Measurements from ENCODE around the gene PIP4K2A. TPM values are rescaled to one million over a fixed set of nuclear protein-coding genes. Genes with fewer than 3 reads are reported as not detected.
"Not testable (repeated sequence)": the region's sequence is repeated elsewhere in the genome, so short reads cannot be mapped to it uniquely, and the experiment has no call there.

Gene PIP4K2A
- total RNA-seq, 1 donor from 2014 or later: 152 TPM

DNA sequence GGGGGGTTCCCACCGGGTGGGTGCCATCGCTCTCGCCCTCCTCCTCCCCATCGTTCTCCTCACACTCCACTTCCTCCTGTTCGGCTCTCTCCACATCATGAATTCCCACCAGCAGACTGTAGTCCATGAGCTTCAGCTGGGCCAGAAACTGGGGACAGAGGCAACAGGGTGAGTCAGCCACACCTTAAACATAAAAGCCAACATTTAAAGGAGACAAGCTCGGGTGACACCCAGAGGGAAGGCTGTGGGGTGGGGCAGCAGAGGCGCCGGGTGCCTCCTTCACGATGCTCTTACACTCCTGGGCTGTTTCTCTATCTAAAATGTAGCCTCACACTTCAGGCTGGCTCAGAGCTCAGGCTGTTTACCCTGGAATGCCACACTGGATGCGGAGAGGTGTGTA is 172.5 kb downstream of the PIP4K2A start:
- intact Hi-C loops (cut with micrococcal nuclease): no loop called here

DNA sequence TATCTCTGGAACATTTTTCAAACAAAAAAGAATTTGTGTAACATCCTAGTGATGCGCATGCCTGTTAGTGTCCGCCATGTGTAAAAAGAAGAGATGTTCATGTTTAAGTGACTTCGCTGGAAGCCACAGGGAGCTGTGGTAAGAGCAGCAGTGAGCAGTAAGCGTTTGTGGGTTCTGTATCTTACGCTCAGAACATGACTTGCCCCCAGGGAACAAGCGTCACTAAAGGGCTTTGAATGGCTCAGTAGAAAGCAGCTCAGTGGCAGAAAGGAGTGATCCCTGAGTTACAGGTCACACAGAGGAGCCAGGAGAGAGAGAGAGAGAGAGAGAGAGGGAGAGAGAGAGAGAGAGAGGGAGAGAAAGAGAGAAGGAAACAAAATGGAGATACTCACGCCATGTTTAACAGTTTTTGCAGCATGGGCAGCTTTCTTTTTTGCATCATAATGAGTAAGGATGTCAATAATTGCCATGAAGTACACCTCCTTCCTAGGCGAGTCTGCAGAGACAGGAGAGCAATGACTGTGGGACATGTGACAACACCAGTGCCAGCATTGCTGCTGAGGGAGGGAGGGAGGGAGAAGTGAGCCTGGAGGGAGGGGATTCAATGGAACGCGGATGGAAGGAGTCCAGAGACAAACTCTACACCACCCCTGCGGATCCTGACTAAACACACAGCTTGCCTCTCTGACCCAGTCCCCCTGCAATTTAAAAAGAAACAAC is 174.6 kb downstream of the PIP4K2A start:
- intact Hi-C loops (cut with micrococcal nuclease): no loop called here

DNA sequence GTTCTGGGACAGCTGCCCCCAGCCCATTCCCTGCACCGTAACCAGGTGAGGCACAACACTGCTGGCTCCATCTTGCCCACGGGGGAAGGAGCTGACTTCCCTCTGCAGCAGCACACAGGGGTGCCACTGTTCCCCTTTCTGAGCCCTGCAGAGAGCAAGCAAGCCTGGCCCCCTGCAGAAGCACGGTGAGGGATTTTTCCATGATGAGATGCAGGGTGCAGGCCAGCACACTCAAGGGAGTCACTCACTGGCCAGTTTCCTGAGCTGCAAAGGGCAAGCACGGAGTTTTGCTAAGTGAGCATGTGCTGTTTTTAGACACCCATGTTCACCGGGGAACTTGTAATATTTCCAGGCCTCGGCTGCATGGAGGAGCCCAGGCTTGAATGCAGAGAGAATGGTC is 176.6 kb downstream of the PIP4K2A start:
- intact Hi-C loops (cut with micrococcal nuclease): no loop called here

DNA sequence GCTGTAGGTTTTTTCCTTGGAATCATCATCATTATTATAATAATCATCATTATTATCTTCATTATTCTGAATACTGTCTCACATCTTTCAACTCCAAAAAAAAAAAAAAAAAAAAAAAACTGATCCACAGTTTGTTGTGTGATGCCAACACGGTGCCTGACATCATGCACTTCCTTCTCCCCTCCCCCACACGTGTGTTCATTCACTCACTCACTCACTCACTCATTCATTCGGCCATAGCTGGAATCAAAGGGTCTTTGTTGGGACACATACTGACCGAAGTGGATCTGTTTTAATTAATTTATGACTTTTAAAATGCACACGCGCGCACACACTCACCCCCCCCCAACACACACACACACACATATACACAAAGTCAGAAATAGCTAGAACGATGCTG is 177.8 kb downstream of the PIP4K2A start:
- intact Hi-C loops (cut with micrococcal nuclease): no loop called here

DNA sequence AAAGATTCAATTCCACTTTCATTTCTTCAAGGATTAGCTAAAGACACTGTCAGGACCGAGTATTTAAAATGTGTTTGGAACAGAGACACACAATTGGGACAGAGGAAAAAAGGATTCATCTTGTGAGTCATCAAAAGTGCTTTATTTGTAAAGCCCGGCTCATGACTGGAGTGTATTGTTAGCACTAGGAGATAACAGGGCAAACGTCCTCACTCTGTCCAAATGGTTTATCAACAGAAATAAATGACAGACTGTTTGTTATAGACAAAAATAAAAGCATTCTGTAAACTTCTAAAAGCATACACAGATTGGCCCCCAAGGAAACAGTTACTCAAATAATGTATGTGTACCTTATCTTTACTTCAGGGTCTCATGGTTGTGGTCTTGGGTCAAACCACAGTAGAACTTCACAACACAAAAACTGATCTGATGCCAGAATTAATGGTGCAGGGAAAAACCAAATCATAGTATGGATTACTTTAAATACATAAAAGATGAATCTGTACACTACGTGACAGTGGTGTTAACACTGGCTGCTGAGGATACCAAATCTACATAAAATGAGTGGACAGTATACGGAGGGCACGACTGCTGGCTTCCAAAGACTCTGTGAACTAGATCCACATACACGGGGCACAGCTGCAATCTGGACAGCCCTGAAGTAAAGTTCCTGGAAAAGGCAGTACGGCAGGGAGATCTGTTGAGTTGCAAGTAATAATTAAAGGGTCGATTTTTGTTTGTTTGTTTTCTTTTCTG is 179.4 kb downstream of the PIP4K2A start:
- intact Hi-C loops (cut with micrococcal nuclease): no loop called here

DNA sequence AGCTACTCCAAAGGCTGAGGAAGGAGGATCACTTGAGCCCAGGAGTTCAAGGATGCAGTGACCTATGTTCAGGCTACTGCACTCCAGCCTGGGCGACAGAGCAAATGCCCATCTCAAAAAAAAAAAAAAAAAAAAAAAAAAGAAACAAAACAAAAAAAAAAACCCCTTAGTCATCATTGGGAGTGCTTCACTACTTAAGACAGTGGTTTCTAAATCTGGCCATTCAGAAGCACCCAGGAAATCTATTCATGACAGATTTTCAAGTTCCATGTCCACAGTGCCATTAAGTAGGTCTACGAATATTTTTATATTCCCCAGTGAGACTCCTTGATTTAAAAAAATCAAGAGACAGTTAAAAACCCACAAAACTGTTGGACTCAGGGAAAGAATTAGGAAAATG is 182.9 kb downstream of the PIP4K2A start:
- intact Hi-C loops (cut with micrococcal nuclease): no loop called here

DNA sequence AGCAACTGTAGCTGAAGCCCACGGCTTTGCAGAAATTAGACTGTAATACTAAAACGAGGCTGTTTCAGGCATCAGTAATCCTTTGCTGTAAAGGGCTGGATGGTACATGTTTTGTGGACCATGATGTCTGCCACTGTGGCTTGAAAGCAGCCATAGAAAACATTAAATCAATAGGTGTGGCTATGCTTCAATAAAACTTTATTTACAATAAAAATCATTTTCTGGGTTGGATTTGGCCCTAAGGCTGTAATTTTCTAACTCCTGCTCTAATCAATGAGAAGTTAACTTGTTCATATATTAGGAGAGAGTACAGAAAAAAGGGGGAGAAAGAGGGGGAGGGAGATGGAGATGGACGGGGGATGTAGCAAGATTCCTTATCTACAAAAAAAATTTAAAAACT is 183.4 kb downstream of the PIP4K2A start:
- intact Hi-C loops (cut with micrococcal nuclease): no loop called here

DNA sequence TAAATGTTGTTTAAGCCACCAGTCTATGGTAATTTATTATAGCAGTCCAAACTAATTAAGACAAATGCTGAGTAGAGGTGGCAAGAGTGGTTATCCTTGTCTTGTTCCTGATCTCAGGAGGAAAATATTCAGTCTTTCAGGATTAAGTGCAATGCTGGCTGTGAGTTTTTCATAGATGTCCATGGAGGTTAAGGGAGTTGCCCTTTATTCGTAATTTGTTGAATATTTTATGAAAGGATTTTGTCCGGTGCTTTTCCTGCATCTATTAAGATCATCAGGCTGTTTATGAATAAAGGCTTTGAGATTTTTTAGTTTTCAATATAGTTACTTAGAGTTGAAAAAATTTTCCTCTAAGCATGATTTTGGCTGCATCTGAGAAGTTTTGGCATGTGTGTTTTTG is 186.9 kb downstream of the PIP4K2A start:
- intact Hi-C loops (cut with micrococcal nuclease): no loop called here

DNA sequence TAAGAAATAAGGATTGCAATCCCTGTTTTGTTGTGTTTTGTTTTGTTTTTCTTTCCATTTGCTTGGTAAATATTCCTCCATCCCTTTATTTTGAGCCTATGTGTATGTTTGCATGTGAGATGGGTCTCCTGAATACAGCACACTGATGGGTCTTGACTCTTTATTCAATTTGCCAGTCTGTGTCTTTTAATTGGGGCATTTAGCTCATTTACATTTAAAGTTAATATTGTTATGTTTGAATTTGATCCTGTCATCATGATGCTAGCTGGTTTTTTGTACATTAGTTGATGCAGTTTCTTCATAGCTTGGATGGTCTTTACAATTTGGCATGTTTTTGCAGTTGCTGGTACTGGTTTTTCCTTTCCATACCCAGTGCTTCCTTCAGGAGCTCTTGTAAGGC is 190.0 kb downstream of the PIP4K2A start:
- intact Hi-C loops (cut with micrococcal nuclease): not testable (repeated sequence)

DNA sequence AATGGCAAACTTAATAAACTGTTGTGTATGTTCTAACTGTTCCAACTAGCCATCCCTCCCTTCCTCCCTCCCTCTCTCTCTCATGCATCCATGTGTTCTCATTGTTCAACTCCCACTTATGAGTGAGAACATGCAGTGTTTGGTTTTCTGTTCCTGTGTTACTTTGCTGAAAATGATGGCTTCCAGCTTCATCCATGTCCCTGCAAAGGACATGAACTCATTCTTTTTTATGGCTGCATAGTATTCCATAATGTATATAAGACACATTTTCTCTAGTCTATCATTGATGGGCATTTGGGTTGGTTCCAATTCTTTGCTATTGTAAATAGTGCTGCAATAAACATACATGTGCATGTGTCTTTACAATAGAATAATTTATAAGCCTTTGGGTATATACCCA is 193.7 kb downstream of the PIP4K2A start:
- intact Hi-C loops (cut with micrococcal nuclease): not testable (repeated sequence)

DNA sequence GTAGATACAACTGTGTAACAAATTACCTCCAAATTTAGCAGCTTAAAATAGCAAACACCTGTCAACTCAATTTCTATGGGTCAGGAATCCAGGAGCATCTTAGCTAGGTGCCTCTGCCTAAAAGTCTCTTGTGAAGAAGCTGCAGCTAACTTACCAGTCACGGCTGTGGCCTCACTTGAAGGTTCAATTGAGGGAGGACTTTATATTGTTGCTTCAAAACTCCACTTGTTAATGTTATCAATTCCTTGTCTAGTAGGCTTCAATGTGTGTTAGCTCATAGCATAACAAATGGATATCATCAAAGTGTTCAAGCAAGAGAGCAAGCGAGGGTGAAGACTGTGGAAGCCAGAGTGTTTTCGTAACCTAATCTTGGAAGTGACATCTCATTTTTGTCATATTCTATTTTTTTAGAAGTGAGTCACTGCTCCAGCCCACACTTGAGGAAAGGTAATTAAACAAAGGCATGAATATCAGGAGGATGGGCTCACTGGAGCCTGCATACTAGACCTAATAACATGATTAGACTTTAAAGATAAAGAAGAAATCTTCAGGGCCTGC is 196.1 kb downstream of the PIP4K2A start:
- intact Hi-C loops (cut with micrococcal nuclease): no loop called here

DNA sequence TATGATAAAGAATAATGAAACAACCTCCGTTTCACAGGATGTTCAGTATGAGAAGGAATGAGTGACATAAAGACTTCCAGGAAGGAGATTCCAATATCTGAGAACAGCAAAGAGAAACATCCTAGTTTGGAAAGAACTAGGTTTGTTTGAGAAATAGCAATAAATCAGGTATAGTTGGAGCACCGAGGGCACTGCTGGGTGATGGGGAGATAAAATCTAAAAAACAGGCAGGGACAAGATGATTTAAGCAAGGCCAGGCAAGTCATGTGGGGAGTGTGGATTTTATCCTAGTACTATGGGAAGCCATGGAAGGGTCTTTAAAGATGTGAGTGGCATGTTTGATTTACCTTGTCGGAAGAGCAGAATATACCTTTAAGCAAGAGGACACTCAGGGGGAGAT is 199.4 kb downstream of the PIP4K2A start:
- intact Hi-C loops (cut with micrococcal nuclease): no loop called here

DNA sequence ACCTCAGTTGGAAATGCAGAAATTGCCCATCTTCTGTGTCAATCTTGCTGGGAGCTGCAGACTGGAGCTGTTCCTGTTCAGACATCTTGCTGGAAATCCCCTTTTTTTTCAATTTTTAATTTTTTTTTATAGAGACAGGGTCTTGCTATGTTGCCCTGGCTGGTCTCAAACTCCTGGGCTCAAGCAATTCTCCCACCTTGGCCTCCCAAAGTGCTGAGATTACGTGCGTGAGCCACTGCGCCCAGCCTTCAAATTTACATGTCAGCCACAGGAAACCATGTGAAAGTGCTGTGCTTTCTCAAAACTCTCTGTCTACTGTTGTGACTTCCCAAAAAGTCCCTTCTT is 200.0 kb downstream of the PIP4K2A start:
- intact Hi-C loops (cut with micrococcal nuclease): not testable (repeated sequence)

DNA sequence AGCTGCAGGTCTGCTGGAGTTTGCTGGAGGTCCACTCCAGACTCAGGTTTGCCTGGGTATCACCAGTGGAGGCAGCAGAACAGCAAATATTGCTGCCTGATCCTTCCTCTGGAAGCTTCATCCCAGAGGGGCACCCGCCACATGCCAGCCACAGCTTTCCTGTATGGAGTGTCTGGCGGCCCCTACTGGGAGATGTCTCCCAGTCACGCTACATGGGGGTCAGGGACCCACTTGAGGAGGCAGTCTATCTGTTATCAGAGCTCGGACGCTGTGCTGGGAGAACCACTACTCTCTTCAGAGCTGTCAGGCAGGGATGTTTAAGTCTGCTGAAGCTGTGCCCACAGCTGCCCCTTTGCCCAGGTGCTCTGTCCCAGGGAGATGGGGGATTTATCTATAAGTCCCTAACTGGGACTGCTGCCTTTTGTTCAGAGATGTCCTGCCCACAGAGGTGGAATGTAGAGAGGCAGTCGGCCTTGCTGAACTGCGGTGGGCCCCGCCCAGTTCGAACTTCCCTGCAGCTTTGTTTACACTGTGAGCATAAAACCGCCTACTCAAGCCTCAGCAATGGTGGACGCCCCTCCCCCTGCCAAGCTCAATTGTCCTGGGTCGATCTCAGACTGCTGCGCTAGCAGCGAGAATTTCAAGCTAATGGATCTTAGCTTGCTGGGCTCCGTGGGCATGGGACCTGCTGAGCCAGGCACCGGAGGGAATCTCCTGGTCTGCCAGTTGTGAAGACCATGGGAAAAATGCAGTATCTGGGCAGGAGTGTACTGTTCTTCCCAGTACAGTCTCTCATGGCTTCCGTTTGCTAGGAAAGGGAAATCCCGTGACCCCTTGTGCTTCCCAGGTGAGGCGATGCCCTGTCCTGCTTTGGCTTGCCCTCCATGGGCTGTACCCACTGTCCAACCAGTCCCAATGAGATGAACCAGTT is 200.6 kb downstream of the PIP4K2A start:
- intact Hi-C loops (cut with micrococcal nuclease): not testable (repeated sequence)

DNA sequence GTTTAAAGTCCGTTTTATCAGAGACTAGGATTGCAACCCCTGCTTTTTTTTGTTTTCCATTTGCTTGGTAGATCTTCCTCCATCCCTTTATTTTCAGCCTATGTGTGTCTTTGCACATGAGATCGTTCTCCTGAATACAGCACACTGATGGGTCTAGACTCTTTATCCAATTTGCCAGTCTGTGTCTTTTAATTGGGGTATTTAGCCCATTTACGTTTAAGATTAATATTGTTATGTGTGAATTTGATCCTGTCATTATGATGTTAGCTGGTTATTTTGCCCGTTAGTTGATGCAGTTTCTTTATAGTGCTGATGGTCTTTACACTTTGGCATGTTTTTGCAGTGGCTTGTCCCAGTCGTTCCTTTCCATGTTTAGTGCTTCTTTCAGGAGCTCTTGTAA is 202.4 kb downstream of the PIP4K2A start:
- intact Hi-C loops (cut with micrococcal nuclease): not testable (repeated sequence)

DNA sequence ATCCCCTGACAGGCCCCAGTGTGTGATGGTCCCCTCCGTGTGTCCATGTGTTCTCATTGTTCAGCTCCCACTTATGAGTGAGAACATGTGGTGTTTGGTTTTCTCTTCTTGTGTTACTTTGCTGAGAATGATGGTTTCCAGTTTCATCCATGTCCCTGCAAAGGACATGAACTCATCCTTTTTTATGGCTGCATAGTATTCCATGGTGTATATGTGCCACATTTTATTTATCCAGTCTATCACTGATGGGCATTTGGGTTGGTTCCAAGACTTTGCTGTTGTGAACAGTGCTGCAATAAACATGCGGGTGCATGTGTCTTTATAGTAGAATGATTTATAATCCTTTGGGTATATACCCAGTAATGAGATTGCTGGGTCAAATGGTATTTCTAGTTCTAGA is 206.2 kb downstream of the PIP4K2A start:
- intact Hi-C loops (cut with micrococcal nuclease): not testable (repeated sequence)

DNA sequence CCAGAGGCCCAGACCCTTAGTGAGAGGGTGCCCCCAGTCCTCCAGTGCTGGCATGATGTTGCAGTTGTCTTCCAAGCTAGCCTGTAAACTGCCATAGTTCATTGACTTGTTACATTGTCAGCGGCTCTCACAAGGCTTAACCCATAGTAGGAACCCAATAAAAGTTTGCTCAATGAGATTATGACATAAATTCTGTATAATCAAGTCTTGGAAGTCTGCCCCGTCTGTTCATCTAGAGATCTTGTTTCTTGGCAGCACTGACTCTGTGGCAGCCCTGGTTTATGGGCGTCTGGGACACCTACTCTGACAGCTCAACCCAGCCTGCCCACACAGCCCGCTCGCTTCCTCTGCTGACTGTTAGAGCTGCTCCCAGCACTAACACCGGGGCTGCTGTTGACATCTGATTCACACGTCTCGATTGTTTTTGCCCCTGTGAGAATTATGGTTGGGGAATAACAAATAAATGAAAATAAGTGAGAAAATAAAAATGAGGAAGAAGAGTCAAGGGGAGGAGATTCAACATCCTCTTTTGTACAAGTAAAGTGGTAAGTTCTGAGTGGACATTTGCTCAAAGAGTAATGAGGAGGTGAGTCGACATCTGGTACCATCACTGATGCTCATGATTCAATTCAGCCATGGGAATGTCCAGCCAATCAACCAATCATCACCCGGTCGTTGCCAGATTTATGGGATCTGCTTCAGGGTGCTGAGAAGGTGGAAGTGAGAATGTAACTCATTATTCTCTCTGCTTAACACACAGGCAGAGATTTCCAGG is 208.3 kb downstream of the PIP4K2A start:
- intact Hi-C loops (cut with micrococcal nuclease): no loop called here

DNA sequence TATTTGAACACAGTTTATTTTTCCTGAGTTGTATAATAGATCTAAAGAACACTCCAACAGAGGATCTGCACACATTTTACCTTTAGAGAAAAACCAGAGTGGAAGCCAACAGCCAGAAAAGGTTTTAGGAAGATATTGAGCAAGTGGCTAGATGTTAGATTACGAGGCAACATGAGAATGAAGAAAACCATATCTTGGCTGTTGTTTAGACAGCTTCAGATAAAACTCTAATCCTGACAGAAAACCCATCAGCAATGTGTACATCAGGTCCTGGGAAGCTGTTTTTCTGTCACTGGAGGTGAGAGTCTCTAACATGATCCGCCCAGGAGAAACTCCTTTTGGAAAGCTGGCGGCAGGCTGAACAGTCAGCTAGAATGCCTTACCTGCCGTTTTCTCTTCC is 209.6 kb downstream of the PIP4K2A start:
- intact Hi-C loops (cut with micrococcal nuclease): no loop called here

DNA sequence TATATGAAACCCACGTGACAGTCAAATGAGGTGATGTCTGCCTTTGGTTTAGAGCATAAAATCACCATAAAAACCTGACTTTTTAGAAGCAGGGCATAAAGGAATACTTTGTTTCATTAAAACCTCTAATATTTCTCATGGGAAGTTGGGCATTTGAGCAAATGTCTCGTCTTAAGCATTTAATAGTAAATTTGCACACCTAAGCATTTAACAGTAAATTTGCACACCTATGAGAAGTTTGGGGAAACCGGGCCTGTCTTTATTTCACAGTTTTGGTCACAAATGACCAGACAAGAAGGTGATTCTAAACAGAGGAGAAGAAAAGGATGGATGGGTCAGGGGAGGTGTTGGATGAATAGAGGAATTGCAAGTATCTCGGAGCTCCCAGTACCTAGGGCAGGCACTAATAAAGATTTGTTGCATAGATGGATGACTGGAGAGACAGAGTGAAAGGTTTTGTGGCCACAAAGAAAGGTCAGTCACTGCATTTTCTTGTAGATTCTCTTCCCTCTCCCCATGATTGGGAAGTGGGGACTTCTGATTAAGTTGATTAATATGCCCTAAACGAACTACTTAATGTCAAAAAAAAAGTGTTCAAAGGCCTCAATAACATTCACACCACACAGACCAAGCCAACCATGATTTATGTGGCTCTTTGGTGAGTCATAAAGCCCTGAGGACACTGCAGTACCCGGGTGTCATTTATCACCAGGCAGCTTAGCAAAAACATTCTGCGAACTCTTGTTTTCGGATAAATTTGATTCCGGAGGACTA is 210.9 kb downstream of the PIP4K2A start:
- intact Hi-C loops (cut with micrococcal nuclease): no loop called here

DNA sequence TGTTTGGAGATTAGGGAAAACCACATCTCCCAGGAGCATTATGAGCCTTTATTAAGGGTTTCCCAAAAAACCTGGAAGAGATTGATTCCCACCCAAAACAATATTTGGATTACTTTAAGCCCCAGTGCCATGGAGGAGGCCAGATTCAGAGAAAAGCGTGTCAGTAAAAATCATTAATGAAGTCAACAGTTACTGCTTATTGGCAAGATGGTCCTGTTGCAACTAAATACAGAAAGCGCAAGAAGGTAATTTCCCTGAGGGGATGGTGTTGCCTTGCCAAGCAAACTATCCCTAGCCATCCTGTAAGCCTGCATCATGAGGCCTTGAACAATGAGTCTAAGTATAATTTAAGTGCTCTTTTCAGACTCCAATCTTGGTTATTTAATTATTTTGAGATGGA is 212.5 kb downstream of the PIP4K2A start:
- intact Hi-C loops (cut with micrococcal nuclease): no loop called here

Measured in T-helper 1 cell treated with Interleukin-12 subunit alpha and Interleukin-12 subunit beta and Interleukin-4 antibody, amounts not matched to agents 30 ng/mL and 1 ng/mL, for 36 hours (primary cell).